Measurements from ENCODE around the gene CTPS1. TPM values are rescaled to one million over a fixed set of nuclear protein-coding genes. Genes with fewer than 3 reads are reported as not detected.

Gene CTPS1
- total RNA-seq, 1 experiment from 2014 or later, result 34.4 TPM

DNA sequence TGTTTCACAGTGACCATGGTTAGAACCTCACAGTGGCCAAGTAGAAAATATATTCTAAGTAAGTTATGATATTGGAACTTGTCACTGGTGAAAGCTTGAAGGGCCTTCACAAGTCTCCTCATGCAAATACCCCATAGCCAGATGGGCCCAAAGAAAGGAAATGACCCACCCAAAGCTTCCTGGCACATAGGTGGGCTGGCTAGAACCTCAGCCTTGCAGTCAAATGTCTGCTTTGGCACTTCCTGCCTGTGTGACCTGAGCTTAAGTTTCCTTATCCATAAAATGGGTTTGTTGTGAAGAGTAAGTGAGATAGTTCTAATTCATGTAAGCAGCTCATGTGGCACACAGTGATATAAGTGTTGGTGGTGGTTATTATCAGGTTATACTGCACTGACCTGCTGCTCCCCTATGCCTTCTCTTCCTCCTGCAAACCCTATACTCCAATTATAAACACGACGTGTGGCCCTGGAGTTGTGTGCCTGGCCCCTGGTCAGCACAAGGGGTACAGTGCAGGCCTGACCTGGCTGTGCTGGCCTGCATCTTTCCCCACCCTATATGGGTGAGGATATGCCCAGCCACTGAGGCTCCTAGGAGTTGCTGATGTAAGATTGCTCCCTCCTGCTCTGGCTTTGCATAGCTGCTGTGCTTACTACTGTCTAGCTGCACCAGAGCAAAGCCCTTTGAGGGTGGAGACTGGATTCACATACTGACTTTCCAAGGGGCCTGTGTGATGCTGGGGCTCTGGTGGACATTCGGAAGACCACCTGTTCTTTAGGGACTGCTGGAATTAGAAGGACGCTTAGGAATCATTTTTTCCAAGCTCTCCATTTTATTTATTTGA is 46.7 kb downstream of the CTPS1 start:
- no peak overlapping the region for H3K4me2 ChIP-seq (ENCODE audit: low read depth, low read length, poor library complexity, severe bottlenecking)
- H3K27ac ChIP-seq (ENCODE audit: low read length), result no peak overlapping the region; the same call in 1 of the 2 replicates
- H3K9ac ChIP-seq (ENCODE audit: low read length), result no peak overlapping the region
- H3K79me2 ChIP-seq (ENCODE audit: low read length), result no peaks in the 10 kb centered on the region
- H2AFZ ChIP-seq (ENCODE audit: low read length), result no peak overlapping the region
- no peaks in the 10 kb centered on the region for H3K27me3 ChIP-seq (ENCODE audit: low read length)
- no peaks in the 10 kb centered on the region for H3K9me3 ChIP-seq (ENCODE audit: low read length)
- peaks cover 4% of the 10 kb centered on the region; the same call in 1 of the 2 replicates for H3K4me1 ChIP-seq (ENCODE audit: low read length)
- H4K20me1 ChIP-seq (ENCODE audit: insufficient read depth, low read depth, low read length), result no peaks in the 10 kb centered on the region
- H3K4me3 ChIP-seq (ENCODE audit: low read length), result no peak overlapping the region
- DNase-seq, result no peak
- H3K36me3 ChIP-seq (ENCODE audit: insufficient read depth, low read length), result peaks cover 8% of the 10 kb centered on the region; the same call in 1 of the 2 replicates
- H3K9me2 ChIP-seq (replicated peaks; ENCODE audit: insufficient read depth, low read length), result no peaks in the 10 kb centered on the region

DNA sequence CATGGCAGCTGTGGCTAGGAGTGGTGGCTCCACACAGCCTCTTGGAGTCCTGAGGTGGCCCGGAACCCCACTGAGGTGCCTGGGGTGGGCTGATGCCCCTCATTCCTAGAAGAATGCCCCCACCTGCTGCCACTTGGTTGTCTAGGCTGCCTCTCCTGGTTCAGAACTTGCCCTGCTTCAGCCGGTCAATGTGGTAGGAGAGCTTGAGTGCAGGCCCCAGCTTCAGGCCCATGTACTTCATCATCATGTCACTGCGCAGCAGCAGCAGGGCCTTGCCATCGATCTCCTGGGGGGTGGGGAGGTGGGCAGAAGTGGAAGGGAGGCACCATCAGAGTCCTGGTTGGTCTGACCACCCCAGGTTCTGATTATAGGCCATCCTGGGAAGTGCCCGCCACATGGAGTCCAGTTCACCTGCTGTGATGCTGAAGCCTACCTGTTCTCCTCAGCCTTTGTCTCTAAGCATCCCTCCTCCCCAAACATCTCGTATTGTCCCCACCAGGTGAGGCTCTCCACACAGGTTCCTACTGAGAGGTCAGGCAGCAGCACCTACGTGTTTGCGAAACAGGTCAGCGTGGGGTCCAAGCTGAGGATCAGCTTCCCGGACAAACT is 48.6 kb downstream of the CTPS1 start:
- Histone ChIP-seq H3K27ac (ENCODE audit: low read length) (no peak overlapping the region), H3K4me2 (ENCODE audit: low read depth, low read length, poor library complexity, severe bottlenecking) (no peak overlapping the region), H3K9me3 (ENCODE audit: low read length) (no peaks in the 10 kb centered on the region), H3K9me2 (replicated peaks; ENCODE audit: insufficient read depth, low read length) (no peaks in the 10 kb centered on the region), H3K79me2 (ENCODE audit: low read length) (no peaks in the 10 kb centered on the region), H3K4me1 (ENCODE audit: low read length) (peaks cover 4% of the 10 kb centered on the region; the same call in 1 of the 2 replicates), H2AFZ (ENCODE audit: low read length) (no peak overlapping the region), H3K4me3 (ENCODE audit: low read length) (no peak overlapping the region), H3K9ac (ENCODE audit: low read length) (no peak overlapping the region), H3K36me3 (ENCODE audit: insufficient read depth, low read length) (peaks cover 21% of the 10 kb centered on the region; the same call in 1 of the 2 replicates), H4K20me1 (ENCODE audit: insufficient read depth, low read depth, low read length) (no peaks in the 10 kb centered on the region), H3K27me3 (ENCODE audit: low read length) (no peaks in the 10 kb centered on the region)
- no peak for DNase-seq

DNA sequence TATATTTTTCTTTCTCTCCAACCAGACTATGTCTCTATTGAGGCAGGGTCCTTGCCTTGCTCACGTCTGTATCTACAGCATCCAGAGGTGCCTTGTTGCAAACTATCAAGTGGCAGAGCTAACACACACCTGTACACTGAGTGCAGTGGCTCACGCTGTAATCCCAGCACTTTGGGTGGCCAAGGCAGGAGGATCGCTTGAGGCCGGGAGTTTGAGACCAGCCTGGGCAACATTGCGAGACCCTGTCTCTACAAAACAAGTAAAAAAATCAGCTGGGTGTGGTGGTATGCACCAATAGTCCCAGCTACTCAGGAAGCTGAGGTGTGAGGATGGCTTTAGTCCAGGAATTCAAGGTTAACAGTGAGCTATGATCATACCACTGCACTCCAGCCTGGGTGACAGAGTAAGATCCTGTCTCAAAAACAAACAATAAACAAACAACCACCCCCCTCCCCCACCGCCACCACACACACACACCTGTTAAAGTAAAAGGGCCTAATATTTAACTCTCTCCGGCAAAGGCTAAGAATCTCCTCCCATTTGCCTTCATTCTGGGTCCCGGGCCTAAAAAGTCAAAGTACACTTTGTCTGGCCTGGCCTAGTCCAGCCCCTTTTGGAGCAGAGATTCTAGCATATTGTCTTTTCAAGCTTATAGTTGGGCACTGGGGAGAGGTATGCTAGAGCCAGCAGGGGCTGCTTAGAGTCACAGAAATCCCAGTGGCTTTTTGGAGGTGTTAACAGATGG is 51.5 kb downstream of the CTPS1 start:
- Histone ChIP-seq H3K9me3 (ENCODE audit: low read length) (no peaks in the 10 kb centered on the region), H3K4me3 (ENCODE audit: low read length) (no peak overlapping the region), H3K36me3 (ENCODE audit: insufficient read depth, low read length) (peaks cover 27% of the 10 kb centered on the region; the same call in 1 of the 2 replicates), H3K9ac (ENCODE audit: low read length) (no peak overlapping the region), H3K4me1 (ENCODE audit: low read length) (no peaks in the 10 kb centered on the region), H4K20me1 (ENCODE audit: insufficient read depth, low read depth, low read length) (no peaks in the 10 kb centered on the region), H3K4me2 (ENCODE audit: low read depth, low read length, poor library complexity, severe bottlenecking) (no peak overlapping the region), H3K27me3 (ENCODE audit: low read length) (no peaks in the 10 kb centered on the region), H3K27ac (ENCODE audit: low read length) (no peak overlapping the region), H3K79me2 (ENCODE audit: low read length) (no peaks in the 10 kb centered on the region), H2AFZ (ENCODE audit: low read length) (no peak overlapping the region), H3K9me2 (replicated peaks; ENCODE audit: insufficient read depth, low read length) (no peaks in the 10 kb centered on the region)
- DNase-seq, result no peak

DNA sequence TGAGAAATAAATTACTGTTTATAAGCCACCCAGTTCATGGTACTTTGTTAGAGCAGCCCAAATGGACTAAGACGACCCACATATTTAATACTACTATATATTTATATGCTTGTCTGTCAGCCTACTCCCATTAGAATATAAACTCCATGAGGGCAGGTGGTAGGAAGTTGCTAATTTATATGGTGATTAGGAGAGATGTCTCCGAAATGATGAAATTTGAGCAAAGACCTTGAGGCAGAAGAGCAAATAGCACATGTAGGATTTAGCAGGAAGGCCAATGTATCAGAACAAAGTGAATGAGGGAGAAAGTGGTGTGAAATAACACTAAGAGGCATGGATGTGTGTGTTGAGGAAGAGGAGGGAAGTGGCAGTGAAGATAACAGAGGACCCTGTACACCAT is 52.7 kb downstream of the CTPS1 start:
- Histone ChIP-seq H3K9me3 (ENCODE audit: low read length) (no peaks in the 10 kb centered on the region), H3K9me2 (replicated peaks; ENCODE audit: insufficient read depth, low read length) (no peaks in the 10 kb centered on the region), H2AFZ (ENCODE audit: low read length) (no peak overlapping the region), H3K4me3 (ENCODE audit: low read length) (no peak overlapping the region), H3K27me3 (ENCODE audit: low read length) (no peaks in the 10 kb centered on the region), H3K36me3 (ENCODE audit: insufficient read depth, low read length) (peaks cover 38% of the 10 kb centered on the region; the same call in 1 of the 2 replicates), H3K4me2 (ENCODE audit: low read depth, low read length, poor library complexity, severe bottlenecking) (no peak overlapping the region), H3K27ac (ENCODE audit: low read length) (no peak overlapping the region), H3K9ac (ENCODE audit: low read length) (no peak overlapping the region), H3K4me1 (ENCODE audit: low read length) (no peaks in the 10 kb centered on the region), H3K79me2 (ENCODE audit: low read length) (no peaks in the 10 kb centered on the region), H4K20me1 (ENCODE audit: insufficient read depth, low read depth, low read length) (no peaks in the 10 kb centered on the region)
- no peak for DNase-seq

DNA sequence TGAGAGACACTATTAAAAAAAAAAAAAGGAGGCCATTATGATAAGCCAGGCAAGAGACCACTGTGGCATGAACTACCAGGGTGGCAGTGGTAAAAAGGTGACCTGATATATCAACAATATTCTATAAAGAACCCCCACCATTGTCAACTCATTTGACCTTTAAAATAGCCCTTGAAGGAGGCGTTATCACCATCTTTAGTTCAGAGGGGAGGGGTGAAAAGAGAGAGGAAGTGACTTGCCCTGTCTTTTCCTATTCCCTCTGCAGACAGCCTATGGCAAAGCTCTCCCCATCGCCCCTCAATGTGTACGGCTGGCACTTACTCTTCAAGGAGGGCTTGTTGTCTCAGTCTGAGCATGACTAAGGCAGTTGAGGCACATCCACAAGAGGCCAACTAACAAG is 53.8 kb downstream of the CTPS1 start:
- DNase-seq, result no peak
- Histone ChIP-seq H3K4me3 (ENCODE audit: low read length) (no peak overlapping the region), H3K79me2 (ENCODE audit: low read length) (no peaks in the 10 kb centered on the region), H3K4me1 (ENCODE audit: low read length) (no peaks in the 10 kb centered on the region), H3K4me2 (ENCODE audit: low read depth, low read length, poor library complexity, severe bottlenecking) (no peak overlapping the region), H2AFZ (ENCODE audit: low read length) (no peak overlapping the region), H3K9ac (ENCODE audit: low read length) (no peak overlapping the region), H3K27ac (ENCODE audit: low read length) (no peak overlapping the region), H3K9me2 (replicated peaks; ENCODE audit: insufficient read depth, low read length) (no peaks in the 10 kb centered on the region), H4K20me1 (ENCODE audit: insufficient read depth, low read depth, low read length) (no peaks in the 10 kb centered on the region), H3K36me3 (ENCODE audit: insufficient read depth, low read length) (peaks cover 41% of the 10 kb centered on the region; the same call in 1 of the 2 replicates), H3K9me3 (ENCODE audit: low read length) (no peaks in the 10 kb centered on the region), H3K27me3 (ENCODE audit: low read length) (no peaks in the 10 kb centered on the region)

DNA sequence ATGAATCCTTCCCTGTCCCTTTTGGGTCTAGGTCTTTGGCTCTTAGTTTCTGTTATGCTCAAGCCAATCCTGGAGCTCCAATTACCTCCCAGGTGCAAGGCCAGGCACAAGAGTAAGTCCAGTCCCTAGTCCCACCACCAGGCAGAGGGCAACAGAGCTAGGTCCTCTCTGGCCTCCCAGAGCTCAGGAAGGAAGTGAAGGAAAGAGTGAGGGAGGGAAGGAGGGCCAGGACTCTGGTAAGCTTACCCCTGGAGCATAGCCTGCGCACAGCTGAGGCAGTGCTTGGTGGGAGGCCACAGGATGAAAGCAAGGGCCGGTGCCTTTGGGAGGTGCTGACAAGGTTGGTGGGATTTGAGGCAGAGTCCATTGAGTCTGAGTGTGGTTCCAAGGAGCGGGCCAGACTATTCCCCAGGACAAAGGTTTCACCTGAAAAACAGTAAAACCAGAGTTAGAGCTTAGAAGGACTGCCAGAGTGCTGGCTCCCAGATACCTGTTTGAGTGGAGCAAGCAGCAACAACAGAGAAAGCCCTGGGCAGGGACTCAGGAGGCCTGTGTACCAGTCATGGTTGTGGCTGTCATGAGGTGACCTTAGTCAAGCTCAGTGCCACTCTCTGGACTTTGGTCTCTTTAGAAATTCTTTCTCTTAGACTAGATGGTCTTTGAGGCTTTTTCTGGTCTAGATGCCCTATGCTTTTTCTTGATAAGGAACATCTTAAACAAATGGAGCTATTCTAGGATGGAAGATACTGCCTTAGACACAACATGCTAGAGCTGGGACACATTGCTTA is 57.8 kb downstream of the CTPS1 start:
- no peak overlapping the region for H2AFZ ChIP-seq (ENCODE audit: low read length)
- no peaks in the 10 kb centered on the region for H3K4me1 ChIP-seq (ENCODE audit: low read length)
- no peaks in the 10 kb centered on the region for H4K20me1 ChIP-seq (ENCODE audit: insufficient read depth, low read depth, low read length)
- no peak for DNase-seq
- no peak overlapping the region for H3K4me2 ChIP-seq (ENCODE audit: low read depth, low read length, poor library complexity, severe bottlenecking)
- H3K9me2 ChIP-seq (replicated peaks; ENCODE audit: insufficient read depth, low read length), result no peaks in the 10 kb centered on the region
- no peaks in the 10 kb centered on the region for H3K27me3 ChIP-seq (ENCODE audit: low read length)
- no peak overlapping the region for H3K27ac ChIP-seq (ENCODE audit: low read length)
- H3K4me3 ChIP-seq (ENCODE audit: low read length), result no peak overlapping the region
- peaks cover 35% of the 10 kb centered on the region; the same call in 1 of the 2 replicates for H3K36me3 ChIP-seq (ENCODE audit: insufficient read depth, low read length)
- no peaks in the 10 kb centered on the region for H3K79me2 ChIP-seq (ENCODE audit: low read length)
- no peaks in the 10 kb centered on the region for H3K9me3 ChIP-seq (ENCODE audit: low read length)
- H3K9ac ChIP-seq (ENCODE audit: low read length), result no peak overlapping the region

DNA sequence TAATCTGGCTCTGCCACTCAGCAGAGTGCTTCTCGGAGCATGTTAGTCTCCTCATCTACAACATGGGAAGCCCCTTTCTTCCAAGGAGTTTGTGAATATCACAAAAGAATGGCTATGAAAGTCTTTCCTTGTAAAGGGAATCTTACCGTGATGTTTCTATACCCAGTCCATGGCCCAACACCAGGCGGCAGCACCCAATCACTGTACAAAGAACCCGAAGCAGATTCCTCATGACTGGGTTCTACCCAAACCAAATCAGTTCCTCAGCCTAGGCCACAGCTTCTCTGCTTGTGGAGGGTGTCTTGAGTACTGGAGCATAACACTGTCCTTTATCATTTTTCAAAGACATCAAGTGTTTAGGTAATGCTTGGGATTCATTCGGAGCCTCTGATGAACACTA is 58.6 kb downstream of the CTPS1 start:
- DNase-seq, result peak; percentile 39
- Histone ChIP-seq H3K27ac (ENCODE audit: low read length) (no peak overlapping the region), H3K9me2 (replicated peaks; ENCODE audit: insufficient read depth, low read length) (no peaks in the 10 kb centered on the region), H4K20me1 (ENCODE audit: insufficient read depth, low read depth, low read length) (no peaks in the 10 kb centered on the region), H3K4me2 (ENCODE audit: low read depth, low read length, poor library complexity, severe bottlenecking) (no peak overlapping the region), H3K79me2 (ENCODE audit: low read length) (no peaks in the 10 kb centered on the region), H3K4me1 (ENCODE audit: low read length) (no peaks in the 10 kb centered on the region), H3K9ac (ENCODE audit: low read length) (no peak overlapping the region), H3K36me3 (ENCODE audit: insufficient read depth, low read length) (peaks cover 33% of the 10 kb centered on the region; the same call in 1 of the 2 replicates), H2AFZ (ENCODE audit: low read length) (no peak overlapping the region), H3K9me3 (ENCODE audit: low read length) (no peaks in the 10 kb centered on the region), H3K27me3 (ENCODE audit: low read length) (no peaks in the 10 kb centered on the region), H3K4me3 (ENCODE audit: low read length) (no peak overlapping the region)

Measured in Karpas-422 (cell line).